COR-L47 (cell line): ENCODE measurements around the gene SDR42E2.
"Not testable (repeated sequence)": the region's sequence is repeated elsewhere in the genome, so short reads cannot be mapped to it uniquely, and the experiment has no call there.

ENCODE experiments used
- DNase-seq: peaks from one replicate; lab custom pipeline; 2025; lab: John Stamatoyannopoulos, UW

Gene SDR42E2

GRCh38 chr16:22161999-22162655 lies at the start of gene SDR42E2:
Gene SDR42E2, plus strand, starts transcription at chr16:22162506. Its CDS starts 3,077 bp downstream, at chr16:22165583.
- no peak for DNase-seq

- no peak for DNase-seq
These were observed 46.1 kb upstream of the SDR42E2 start for GRCh38 chr16:22116095-22116700.

GRCh38 chr16:22117609-22118008 lies 44.7 kb upstream of the SDR42E2 start:
- no peak for DNase-seq

- DNase-seq: no peak
These were observed 41.9 kb upstream of the SDR42E2 start for GRCh38 chr16:22120440-22120839.

DNA sequence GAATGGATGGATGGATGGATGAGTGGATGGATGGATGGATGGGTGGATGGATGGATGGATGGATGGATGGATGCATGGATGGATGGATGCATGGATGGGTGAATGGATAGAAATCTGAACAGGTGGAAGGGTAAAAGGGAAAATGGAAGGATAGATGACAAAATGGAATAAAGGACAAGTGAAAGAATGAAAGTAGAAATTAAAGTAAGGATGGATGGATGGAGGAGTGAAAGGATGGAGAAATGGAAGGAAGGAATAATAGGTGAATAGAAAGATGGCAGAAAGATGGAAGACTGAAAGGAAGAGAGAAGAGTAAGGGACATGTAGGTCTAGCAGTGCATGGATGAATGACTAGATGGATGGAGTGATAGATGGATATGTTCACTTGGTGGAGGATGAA lies 40.1 kb upstream of the SDR42E2 start:
- DNase-seq: no peak

- DNase-seq: no peak
These were observed 39.2 kb upstream of the SDR42E2 start for GRCh38 chr16:22123146-22123545.

GRCh38 chr16:22123759-22124490 lies 38.4 kb upstream of the SDR42E2 start:
- no peak for DNase-seq

DNA sequence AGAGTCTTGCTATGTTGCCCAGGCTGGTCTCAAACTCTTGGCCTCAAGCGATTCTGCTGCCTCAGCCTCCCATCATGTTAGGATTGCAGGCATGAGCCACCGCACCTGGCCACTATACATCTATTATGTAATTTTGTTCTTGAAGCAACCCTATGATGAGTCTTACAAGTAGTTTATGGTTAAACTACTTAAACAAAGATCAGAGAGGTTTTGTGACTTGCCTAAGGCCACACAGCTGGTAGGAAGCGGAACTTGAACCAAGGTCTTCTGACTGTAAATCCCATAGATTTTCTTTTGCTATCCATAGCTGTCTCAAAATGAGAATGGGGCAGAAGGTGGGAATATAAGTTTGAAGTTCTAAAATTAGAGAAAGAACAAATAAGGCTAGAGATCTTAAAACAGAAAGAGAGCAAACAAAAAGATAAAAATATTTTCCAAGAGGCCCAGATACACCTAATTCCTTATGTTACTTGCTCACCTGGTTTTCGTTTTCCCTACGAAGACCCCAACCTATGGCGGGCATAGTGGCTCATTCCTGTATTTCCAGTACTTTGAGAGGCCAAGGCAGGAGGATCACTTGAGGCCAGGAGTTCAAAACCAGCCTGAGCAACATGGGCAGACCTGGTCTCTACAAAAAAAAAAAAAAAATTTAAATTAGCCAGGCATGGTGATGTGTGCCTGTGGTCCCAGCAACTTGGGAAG lies 37.6 kb upstream of the SDR42E2 start:
- no peak for DNase-seq

- no peak for DNase-seq
These were observed 36.2 kb upstream of the SDR42E2 start for GRCh38 chr16:22126037-22126558.

- not testable (repeated sequence) for DNase-seq
These were observed 33.8 kb upstream of the SDR42E2 start for GRCh38 chr16:22128537-22128936.

DNA sequence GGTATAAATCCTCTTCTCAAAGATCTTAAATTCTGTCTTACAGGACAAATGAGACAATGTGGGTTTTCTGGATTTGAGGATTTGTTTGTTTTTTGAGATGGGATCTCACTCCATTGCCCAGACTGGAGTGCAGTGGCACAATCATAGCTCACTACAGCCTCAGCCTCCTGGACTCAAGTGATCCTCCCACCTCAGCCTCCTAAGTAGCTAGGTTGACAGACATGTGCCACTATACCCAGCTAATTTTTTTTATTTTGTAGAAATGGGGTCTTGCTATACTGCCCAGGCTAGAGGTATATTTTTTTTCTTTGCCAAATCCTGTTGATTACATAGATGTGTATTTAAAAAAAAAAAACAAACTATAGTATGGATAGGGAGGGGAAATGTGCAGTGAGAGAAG lies 31.8 kb upstream of the SDR42E2 start:
- DNase-seq: no peak

GRCh38 chr16:22132801-22133200 lies 29.5 kb upstream of the SDR42E2 start:
- DNase-seq: no peak

- no peak for DNase-seq
These were observed 23.8 kb upstream of the SDR42E2 start for GRCh38 chr16:22138482-22138881.

GRCh38 chr16:22139008-22139407 lies 23.3 kb upstream of the SDR42E2 start:
- no peak for DNase-seq

DNA sequence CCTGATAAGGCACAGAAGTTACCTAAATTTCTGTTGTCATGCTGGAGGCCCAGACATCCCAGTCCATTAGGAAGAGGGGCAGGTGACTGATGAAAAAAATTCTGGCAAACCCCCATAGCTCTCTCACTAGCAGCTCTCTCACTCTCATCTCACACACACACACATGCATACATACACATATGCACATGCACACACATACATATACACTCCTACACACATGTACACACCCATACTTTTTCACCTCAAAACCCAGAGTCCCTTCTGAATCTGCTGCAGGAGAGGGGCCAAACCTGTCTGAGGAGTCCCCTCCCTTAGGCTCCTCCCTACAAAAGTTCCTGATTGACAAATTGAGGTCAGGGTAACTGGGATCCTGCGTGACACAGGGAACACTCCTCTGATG lies 22.6 kb upstream of the SDR42E2 start:
- no peak for DNase-seq

GRCh38 chr16:22141767-22142166 lies 20.5 kb upstream of the SDR42E2 start:
- no peak for DNase-seq

DNA sequence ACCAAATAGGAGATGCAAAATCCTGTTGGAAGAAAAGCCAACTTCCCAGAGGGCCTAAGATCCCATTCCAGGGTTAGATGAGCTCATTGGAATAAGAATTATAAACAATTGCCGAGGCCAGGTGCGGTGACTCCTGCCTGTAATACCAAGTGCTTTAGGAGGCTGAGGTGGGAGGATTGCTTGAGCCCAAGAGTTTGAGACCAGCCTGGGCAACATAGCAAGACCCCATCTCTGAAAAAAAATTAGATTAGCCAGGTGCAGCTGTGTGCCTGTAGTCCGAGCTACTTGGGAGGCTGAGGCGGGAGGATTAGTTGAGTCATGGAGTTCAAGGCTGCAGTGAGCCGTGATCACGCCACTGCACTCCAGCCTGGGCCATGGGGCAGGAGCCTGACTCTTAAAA lies 17.8 kb upstream of the SDR42E2 start:
- DNase-seq: no peak

DNA sequence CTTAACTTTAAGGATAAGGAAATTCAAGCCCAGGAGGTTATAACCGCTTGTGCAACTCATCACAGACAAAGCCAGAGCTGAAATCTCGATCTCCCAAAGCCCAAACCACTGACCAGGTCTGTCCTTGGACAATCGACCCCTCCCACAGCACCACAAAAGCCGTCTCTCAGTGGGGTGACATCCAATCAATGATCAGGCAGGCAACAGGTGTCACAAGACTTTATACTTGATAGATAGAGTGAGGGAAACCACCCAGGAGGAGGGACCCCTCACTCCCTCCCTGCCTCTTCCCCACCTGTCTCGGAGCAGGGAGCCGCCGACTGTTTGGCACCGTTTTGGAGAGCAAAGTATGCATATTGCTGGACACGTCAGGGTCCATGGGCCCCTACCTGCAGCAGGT lies 14.5 kb upstream of the SDR42E2 start:
- DNase-seq: no peak

DNA sequence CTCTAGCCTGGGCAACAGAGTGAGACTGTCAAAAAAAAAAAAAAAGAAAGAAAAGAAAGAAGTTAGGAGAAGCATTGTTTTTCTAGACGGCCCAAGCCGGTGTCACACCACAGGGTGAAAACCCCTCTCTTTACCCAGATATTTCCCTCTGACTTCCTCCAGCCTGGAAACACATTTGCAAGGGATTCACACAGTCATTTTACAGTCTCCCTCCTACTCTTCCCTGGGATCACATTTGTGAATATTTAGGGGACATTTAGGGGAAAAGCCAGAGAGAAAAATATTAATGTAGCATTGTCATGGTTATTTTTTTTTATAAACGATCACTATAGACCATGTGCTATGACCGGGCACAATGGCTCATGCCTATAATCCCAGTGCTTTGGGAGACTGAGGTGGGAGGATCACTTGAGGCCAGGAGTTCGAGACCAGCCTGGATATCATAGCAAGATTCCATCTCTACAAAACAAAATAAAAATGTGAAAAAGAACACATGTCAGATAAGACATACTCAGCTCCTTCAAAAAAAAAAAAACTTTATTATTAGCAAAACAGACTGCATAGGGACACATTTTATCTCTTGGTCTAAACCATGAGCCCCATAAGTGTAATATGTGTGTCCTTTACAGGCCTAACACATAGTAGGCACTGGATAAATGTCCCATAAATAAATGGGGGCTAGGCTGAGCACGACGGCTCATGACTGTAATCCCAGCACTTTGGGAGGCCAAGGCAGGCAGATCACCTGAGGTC lies 10.9 kb upstream of the SDR42E2 start:
- no peak for DNase-seq

GRCh38 chr16:22152316-22152715 lies 10.0 kb upstream of the SDR42E2 start:
- no peak for DNase-seq

GRCh38 chr16:22153078-22153477 lies 9.2 kb upstream of the SDR42E2 start:
- not testable (repeated sequence) for DNase-seq

GRCh38 chr16:22161401-22161800 lies 905 bp upstream of the SDR42E2 start:
- DNase-seq: no peak
